Measurements from ENCODE around the gene EHMT1. TPM values are rescaled to one million over a fixed set of nuclear protein-coding genes. Genes with fewer than 3 reads are reported as not detected.

Gene EHMT1
- total RNA-seq, 4 donors from 2014 or later, result 96.4 to 136 (median 118) TPM

GRCh38 chr9:137818286-137818685 is 199.5 kb downstream of the EHMT1 start:
- no peak overlapping the region for H3K4me3 ChIP-seq
- peaks cover 6 to 91% (median 26%) of the 10 kb centered on the region in 3 donors for H3K36me3 ChIP-seq
- WGBS, 2 donors, result 85 to 89% methylated on average over 12 to 17 of the region's 23 CpGs
- no peak overlapping the region for H3K27ac ChIP-seq
- H3K27me3 ChIP-seq, result no peaks in the 10 kb centered on the region
- H3K4me1 ChIP-seq, result no peaks in the 10 kb centered on the region
- no peak for TF ChIP-seq POLR2A (IDR thresholded peaks at IDR 0.05)
- no peak for TF ChIP-seq EP300 (IDR thresholded peaks at IDR 0.05)
- TF ChIP-seq CTCF (IDR thresholded peaks at IDR 0.05), result no peak
- peaks cover 0 to 13% (median 0%) of the 10 kb centered on the region in 4 donors for H3K9me3 ChIP-seq
- DNase-seq (ENCODE audit: low spot score in 2 of 2), result no peak

- WGBS, 2 donors, result 88 to 89% methylated on average over 11 of the region's 11 CpGs
- Histone ChIP-seq H3K36me3 (peaks cover 5 to 89% (median 16%) of the 10 kb centered on the region in 3 donors), H3K9me3 (peaks cover 0 to 13% (median 0%) of the 10 kb centered on the region in 4 donors), H3K27ac (no peak overlapping the region), H3K27me3 (no peaks in the 10 kb centered on the region), H3K4me1 (no peaks in the 10 kb centered on the region), H3K4me3 (no peak overlapping the region)
- DNase-seq (ENCODE audit: low spot score in 2 of 2), result no peak
- TF ChIP-seq CTCF (IDR thresholded peaks at IDR 0.05) (no peak), POLR2A (IDR thresholded peaks at IDR 0.05) (no peak), EP300 (IDR thresholded peaks at IDR 0.05) (no peak)
Observed at GRCh38 chr9:137820161-137820855, 201.5 kb downstream of the EHMT1 start.

- no peak for DNase-seq (ENCODE audit: low spot score in 2 of 2)
- no peak for TF ChIP-seq POLR2A (IDR thresholded peaks at IDR 0.05)
- no peak for TF ChIP-seq CTCF (IDR thresholded peaks at IDR 0.05)
- TF ChIP-seq EP300 (IDR thresholded peaks at IDR 0.05), result no peak
- Histone ChIP-seq H3K9me3 (peaks cover 0 to 15% (median 0%) of the 10 kb centered on the region in 4 donors), H3K4me3 (no peak overlapping the region), H3K4me1 (no peaks in the 10 kb centered on the region), H3K36me3 (peaks cover 0 to 94% (median 4%) of the 10 kb centered on the region in 3 donors), H3K27me3 (no peaks in the 10 kb centered on the region), H3K27ac (no peak overlapping the region)
- WGBS, 2 donors, result 85 to 90% methylated on average over 10 of the region's 10 CpGs
Observed at GRCh38 chr9:137823986-137824771, 205.4 kb downstream of the EHMT1 start.

- WGBS, 2 donors, result 87 to 90% methylated on average over 13 of the region's 13 CpGs
- H3K27me3 ChIP-seq, result no peaks in the 10 kb centered on the region
- no peak overlapping the region for H3K4me3 ChIP-seq
- H3K36me3 ChIP-seq, result peaks cover 0 to 92% (median 4%) of the 10 kb centered on the region in 3 donors
- peaks cover 0 to 15% (median 0%) of the 10 kb centered on the region in 4 donors for H3K9me3 ChIP-seq
- no peaks in the 10 kb centered on the region for H3K4me1 ChIP-seq
- TF ChIP-seq POLR2A (IDR thresholded peaks at IDR 0.05), result no peak
- no peak for TF ChIP-seq EP300 (IDR thresholded peaks at IDR 0.05)
- no peak for TF ChIP-seq CTCF (IDR thresholded peaks at IDR 0.05)
- no peak for DNase-seq (ENCODE audit: low spot score in 2 of 2)
- H3K27ac ChIP-seq, result no peak overlapping the region
Observed at GRCh38 chr9:137825324-137825989, 206.7 kb downstream of the EHMT1 start.
